Muscle layer of duodenum (tissue), 2 donors: ENCODE results near the gene BFSP1.

Experiments used
- H3K27ac ChIP-seq: one replicate; pipeline ENCODE4 v1.7.0; 2013; ENCODE audit warnings: mild to moderate bottlenecking, low read length
- H3K27me3 ChIP-seq: one replicate; pipeline ENCODE4 v1.7.0; 2013; ENCODE audit warnings: low read depth, mild to moderate bottlenecking, control low read depth, low read length
- H3K36me3 ChIP-seq, 2 donors: one replicate each; pipeline ENCODE4 v1.7.0; 2013; ENCODE audit warnings: low read length in 2 of 2, control low read depth in 1 of 2, mild to moderate bottlenecking in 1 of 2; ENCODE audit not compliant: insufficient read depth in 2 of 2, control insufficient read depth in 1 of 2
- H3K4me1 ChIP-seq, 2 donors: one replicate each; pipeline ENCODE4 v1.7.0; 2013; ENCODE audit warnings: low read length in 2 of 2, mild to moderate bottlenecking in 2 of 2, control low read depth in 1 of 2, moderate library complexity in 1 of 2; ENCODE audit not compliant: insufficient read depth in 2 of 2, control insufficient read depth in 1 of 2
- H3K4me3 ChIP-seq, 2 donors: one replicate each; pipeline ENCODE4 v1.7.0; 2013; ENCODE audit warnings: low read length in 2 of 2, low read depth in 1 of 2, mild to moderate bottlenecking in 1 of 2
- H3K9me3 ChIP-seq, 2 donors: one replicate each; pipeline ENCODE4 v1.7.0; 2013; ENCODE audit warnings: low read length in 2 of 2, control low read depth in 1 of 2, mild to moderate bottlenecking in 1 of 2; ENCODE audit not compliant: control insufficient read depth in 1 of 2
- donor health status: healthy.

BFSP1 gene

DNA sequence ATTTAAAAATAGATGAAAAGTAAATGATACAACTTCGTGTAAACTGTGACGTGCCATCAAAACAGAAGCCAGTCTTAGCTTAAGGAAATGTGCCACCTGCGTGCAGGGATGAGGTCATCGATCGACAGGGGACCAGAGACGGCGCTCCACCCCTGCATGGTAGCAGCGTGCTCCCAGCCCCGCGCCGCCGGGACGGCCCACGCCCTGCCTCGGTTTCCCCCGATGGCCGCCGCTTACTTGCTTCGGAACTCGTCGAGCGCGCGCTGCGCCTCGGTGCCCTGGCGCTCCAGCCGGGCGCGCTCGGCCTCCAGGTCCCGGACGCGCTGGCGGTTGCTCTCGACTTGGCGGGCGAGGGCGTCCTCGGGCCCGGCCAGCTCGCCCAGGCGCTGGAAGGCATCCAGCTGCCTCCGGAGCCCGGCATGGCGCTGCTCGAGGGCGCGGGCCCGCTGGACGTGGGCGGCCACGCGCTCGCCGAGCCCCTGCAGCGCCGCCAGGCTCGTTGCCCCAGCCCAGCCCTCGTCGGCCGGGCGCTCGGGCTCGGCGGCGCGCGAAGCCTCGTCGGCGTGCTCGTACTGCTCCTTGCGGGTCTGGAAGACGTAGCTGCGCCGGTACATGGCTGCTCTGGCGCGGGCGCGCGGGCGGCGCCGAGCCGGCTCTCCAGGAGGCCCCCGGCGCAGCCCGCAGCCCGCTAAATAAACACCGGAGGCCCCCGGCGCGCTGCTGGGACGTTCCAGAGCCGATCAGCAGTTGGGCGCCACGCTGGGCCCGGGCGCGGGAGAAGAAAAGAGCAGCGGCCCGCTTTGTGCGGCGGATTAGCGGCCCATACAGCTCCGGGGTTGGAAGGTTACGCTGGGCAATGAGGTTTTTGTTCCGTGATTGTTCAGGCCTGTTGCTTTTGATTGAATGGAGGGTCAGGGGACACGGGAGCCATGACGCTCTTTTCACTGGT, at the start of gene BFSP1:
Gene BFSP1, minus strand, starts transcription at position 664 of the 949 bp plus-strand sequence. Its CDS starts 50 bp downstream, at position 614.
- H3K4me1 ChIP-seq = peaks cover 5 to 9% of the 10 kb centered on the region in 2 donors
- H3K4me3 ChIP-seq = peak within 1 kb of the TSS; percentile 59 to 71
- H3K27me3 ChIP-seq = no peaks in the 10 kb centered on the region
- H3K9me3 ChIP-seq = no peaks in the 10 kb centered on the region
- H3K27ac ChIP-seq = no peak within 1 kb of the TSS
- no peaks in the 10 kb centered on the region for H3K36me3 ChIP-seq

DNA sequence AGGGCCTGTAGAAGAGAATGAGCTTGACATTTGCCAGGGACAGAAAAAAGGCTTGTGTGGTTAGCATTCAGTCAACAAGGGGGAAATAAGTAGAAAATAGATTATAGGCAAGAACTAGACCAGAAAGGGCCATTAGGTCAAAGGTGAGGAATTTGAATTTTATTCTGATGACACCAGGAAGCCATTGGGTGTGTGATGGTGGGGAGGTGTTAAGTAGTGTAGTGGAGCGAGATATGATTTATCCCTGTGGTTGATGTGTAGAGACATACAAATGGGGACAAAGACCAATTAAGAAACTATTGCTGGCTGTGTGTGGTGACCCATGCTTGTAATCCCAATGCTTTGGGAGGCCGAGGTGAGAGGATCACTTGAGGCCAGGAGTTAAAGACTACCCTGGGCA, 49.7 kb upstream of the BFSP1 start:
- Histone ChIP-seq H3K27me3 (no peaks in the 10 kb centered on the region), H3K4me1 (peaks cover 5 to 61% of the 10 kb centered on the region in 2 donors), H3K27ac (no peak overlapping the region), H3K4me3 (no peak overlapping the region), H3K9me3 (no peaks in the 10 kb centered on the region), H3K36me3 (peaks cover 0 to 4% of the 10 kb centered on the region in 2 donors)

DNA sequence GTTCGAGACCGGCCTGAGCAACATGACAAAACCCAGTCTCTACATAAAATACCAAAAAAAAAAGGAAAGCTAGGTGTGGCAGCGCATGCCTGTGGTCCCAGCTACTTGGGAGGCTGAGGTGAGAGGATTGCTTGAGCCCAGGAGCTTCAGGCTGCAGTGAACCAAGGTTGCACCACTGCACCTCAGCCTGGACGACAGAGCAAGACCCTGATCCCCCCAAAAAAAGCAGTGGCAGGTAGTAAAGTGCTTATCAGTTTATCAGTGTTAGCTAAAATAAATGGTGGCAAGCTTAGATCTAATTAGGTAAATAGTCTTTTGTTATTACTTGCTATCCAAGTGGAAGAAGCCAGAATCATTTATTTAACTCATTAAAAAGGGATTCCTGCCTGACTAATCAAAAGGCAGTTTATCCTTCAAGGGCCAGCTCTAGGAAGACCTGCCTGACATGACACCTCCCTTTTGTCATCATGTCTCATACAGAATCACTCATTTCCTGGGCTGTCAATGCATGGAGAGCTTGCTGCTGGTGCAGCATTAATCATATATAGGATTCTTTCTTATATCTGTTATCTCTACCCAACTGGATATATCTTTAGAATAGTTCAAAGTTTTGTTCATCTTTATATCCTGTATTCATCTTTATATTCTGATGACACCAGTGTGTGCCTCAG, 48.3 kb upstream of the BFSP1 start:
- Histone ChIP-seq H3K4me1 (peaks cover 5 to 61% of the 10 kb centered on the region in 2 donors), H3K4me3 (no peak overlapping the region), H3K36me3 (peaks cover 0 to 4% of the 10 kb centered on the region in 2 donors), H3K27me3 (no peaks in the 10 kb centered on the region), H3K9me3 (no peaks in the 10 kb centered on the region), H3K27ac (no peak overlapping the region)

- no peaks in the 10 kb centered on the region for H3K27me3 ChIP-seq
- no peaks in the 10 kb centered on the region for H3K9me3 ChIP-seq
- no peaks in the 10 kb centered on the region for H3K36me3 ChIP-seq
- H3K4me3 ChIP-seq = peak overlapping the region in 1 of 2 donors; percentile 32
- H3K27ac ChIP-seq = no peak overlapping the region
- H3K4me1 ChIP-seq = peaks cover 5 to 54% of the 10 kb centered on the region in 2 donors
Observed at GRCh38 chr20:17576215-17576614, 45.0 kb upstream of the BFSP1 start.

DNA sequence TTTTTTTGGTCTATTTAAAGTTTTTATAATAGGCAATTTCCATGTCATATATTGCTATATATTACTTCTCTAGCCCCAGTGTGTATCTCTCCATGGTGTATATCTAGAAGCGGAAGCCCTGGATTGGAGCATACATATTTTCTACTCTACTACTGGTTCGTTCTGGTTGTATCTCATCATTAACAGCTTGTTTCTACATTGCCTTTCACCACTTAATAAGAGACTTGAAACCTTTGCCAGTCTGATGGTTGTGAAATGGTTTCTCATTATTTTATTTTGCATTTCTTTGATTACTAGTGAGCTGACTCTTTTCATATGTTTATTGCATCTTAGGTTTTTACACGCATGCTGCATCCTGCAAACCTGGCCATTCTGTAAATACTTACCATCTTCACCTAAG, 42.3 kb upstream of the BFSP1 start:
- Histone ChIP-seq H3K4me3 (peak overlapping the region; percentile 82 to 90), H3K9me3 (no peaks in the 10 kb centered on the region), H3K4me1 (peaks cover 0 to 35% of the 10 kb centered on the region in 2 donors), H3K27ac (peak overlapping the region; percentile 27), H3K27me3 (no peaks in the 10 kb centered on the region), H3K36me3 (peaks cover 0 to 11% of the 10 kb centered on the region in 2 donors)

GRCh38 chr20:17572034-17572638, 41.0 kb upstream of the BFSP1 start:
- H3K4me3 ChIP-seq = peak overlapping the region; percentile 82 to 90
- peaks cover 0 to 36% of the 10 kb centered on the region in 2 donors for H3K4me1 ChIP-seq
- H3K9me3 ChIP-seq = no peaks in the 10 kb centered on the region
- H3K27me3 ChIP-seq = no peaks in the 10 kb centered on the region
- H3K27ac ChIP-seq = peak overlapping the region; percentile 96
- H3K36me3 ChIP-seq = peaks cover 0 to 11% of the 10 kb centered on the region in 2 donors

GRCh38 chr20:17571153-17571527, 40.0 kb upstream of the BFSP1 start:
- Histone ChIP-seq H3K4me1 (peaks cover 0 to 28% of the 10 kb centered on the region in 2 donors), H3K36me3 (peaks cover 0 to 11% of the 10 kb centered on the region in 2 donors), H3K9me3 (no peaks in the 10 kb centered on the region), H3K4me3 (peak overlapping the region; percentile 82 to 90), H3K27me3 (no peaks in the 10 kb centered on the region), H3K27ac (peak overlapping the region; percentile 96)

DNA sequence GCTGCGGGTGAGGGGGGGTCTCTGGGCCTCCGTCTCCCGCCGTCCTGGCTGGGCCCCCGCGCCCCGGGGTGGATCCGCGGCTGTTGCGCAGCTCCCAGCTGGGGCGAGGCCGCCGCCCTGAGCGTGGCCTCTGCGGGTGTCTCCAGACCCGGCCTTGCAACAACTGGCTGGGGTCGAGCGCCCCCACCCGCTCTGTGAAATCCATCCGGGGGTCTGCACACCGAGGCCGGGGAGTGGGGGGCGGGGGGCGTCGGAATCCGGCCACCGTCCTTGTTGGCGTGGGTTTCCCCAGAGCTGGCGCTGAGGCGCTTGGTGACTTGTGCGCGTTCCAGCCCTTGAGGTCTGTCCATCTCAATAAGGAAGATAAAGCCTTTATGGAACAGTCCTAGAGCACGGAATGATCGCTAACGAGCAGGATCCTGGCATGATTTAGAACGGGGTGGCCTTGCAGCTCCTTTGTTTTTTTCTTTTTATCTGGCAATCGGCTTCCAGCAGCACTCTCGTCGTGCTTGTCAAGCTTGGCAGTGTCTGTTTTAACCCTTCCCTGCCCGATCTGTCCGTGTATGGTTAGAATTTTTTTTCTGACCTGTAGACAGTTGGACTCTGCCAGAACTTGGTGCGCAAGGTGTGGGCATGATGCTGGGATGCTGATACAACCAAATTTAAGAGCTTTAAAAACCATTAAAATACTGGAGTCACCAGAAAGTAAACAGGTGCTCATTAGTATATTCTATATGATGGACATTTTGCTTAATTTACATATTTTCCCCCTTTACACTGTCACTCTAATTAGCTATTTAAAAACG, 39.4 kb upstream of the BFSP1 start:
- H3K27ac ChIP-seq = peak overlapping the region; percentile 96
- H3K36me3 ChIP-seq = peaks cover 0 to 11% of the 10 kb centered on the region in 2 donors
- H3K27me3 ChIP-seq = no peaks in the 10 kb centered on the region
- no peaks in the 10 kb centered on the region for H3K9me3 ChIP-seq
- H3K4me3 ChIP-seq = peak overlapping the region; percentile 82 to 90
- peaks cover 0 to 28% of the 10 kb centered on the region in 2 donors for H3K4me1 ChIP-seq

- H3K9me3 ChIP-seq = no peaks in the 10 kb centered on the region
- H3K27me3 ChIP-seq = no peaks in the 10 kb centered on the region
- H3K4me1 ChIP-seq = peaks cover 0 to 22% of the 10 kb centered on the region in 2 donors
- peak within 1 kb of the TSS; percentile 82 to 90 for H3K4me3 ChIP-seq
- H3K36me3 ChIP-seq = peaks cover 0 to 11% of the 10 kb centered on the region in 2 donors
- peak within 1 kb of the TSS; percentile 96 for H3K27ac ChIP-seq
Observed at GRCh38 chr20:17569616-17570346, 38.6 kb upstream of the BFSP1 start, which contains the start of gene DSTN. DSTN (plus strand) TSS chr20:17570075; CDS start chr20:17570209, 134 bp downstream.

DNA sequence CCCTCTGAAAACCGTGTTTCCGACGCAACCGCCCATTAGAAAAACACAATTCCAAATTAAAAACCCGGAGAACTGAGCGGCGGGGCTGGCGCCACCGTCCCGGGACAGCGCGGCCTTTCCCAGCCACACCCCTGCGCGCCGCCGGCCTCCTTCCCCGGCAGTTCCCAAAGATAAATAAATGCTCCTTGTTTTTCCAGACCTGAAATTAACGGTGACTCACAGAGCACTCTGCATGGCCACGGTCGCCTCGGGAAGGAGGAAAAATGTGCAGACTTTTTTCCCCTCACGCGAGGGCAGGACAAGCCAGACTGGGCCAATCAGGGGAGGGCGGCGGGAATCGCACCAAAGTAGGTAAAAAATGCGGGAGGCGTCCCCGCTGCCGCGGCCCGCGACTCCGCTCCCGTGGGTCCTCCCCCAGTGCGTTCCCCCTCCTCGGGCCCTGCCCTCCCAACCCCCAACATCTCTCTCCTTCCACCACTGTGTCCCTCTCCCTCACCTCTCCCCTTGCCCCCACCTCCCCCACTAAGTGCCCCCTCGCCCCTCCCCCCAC, 37.9 kb upstream of the BFSP1 start:
- H3K27me3 ChIP-seq = no peaks in the 10 kb centered on the region
- H3K9me3 ChIP-seq = no peaks in the 10 kb centered on the region
- H3K27ac ChIP-seq = peak overlapping the region; percentile 90
- peak overlapping the region; percentile 49 to 82 for H3K4me3 ChIP-seq
- H3K4me1 ChIP-seq = peaks cover 0 to 18% of the 10 kb centered on the region in 2 donors
- peaks cover 0 to 11% of the 10 kb centered on the region in 2 donors for H3K36me3 ChIP-seq
